GM10248 (cell line): Measurements from ENCODE around the gene STIM2.
A peak's percentile ranks its signal among the peaks of the same experiment; 100 is the strongest.
"Not testable (repeated sequence)": the region's sequence is repeated elsewhere in the genome, so short reads cannot be mapped to it uniquely, and the experiment has no call there.

Experiments used
- CTCF ChIA-PET: fragments of 300-600 bp; sonication (Branson Sonifier 250); formaldehyde crosslinking; extraction: SDS; loops from one replicate; lab custom pipeline; 2021; ENCODE audit warnings: antibody characterized with exemption; lab: Yijun Ruan, JAX
- POLR2A ChIA-PET: fragments of 350-650 bp; sonication (Branson Sonifier 250); formaldehyde crosslinking; extraction: SDS; loops from one replicate; lab custom pipeline; 2020; ENCODE audit warnings: antibody characterized with exemption; lab: Yijun Ruan, JAX
- DNase-seq: peaks from one replicate; pipeline ENCODE4 v3.0.0; 2012; ENCODE audit errors: extremely low spot score
- TF ChIP-seq, protein P1 (sequence below): IDR thresholded peaks from 2 replicates; pipeline ENCODE4 v1.5.1; 2012; ENCODE audit warnings: mild to moderate bottlenecking, low read depth; ENCODE audit errors: extremely low read depth, missing control alignments, control extremely low read depth

STIM2 gene

DNA sequence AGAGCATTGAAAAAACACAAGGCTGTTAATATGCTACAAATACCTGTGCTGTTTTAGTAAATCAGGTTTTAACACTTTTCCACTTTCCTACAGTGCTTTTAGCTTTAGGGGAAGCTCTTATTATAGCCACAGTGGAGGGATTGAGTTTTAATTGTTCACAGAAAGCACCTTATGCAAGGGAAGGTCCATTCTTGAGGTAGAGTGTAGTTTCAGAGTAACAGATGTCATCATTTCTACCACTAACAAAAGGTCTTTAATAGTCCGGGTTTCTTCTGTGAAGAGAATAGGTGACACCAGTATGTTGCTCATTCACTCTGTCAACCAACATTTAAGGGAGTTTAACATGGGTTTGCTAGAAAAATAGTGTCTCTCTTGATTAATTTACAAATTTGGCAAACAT, 104.4 kb downstream of the STIM2 start:
- TF ChIP-seq, protein P1, sequence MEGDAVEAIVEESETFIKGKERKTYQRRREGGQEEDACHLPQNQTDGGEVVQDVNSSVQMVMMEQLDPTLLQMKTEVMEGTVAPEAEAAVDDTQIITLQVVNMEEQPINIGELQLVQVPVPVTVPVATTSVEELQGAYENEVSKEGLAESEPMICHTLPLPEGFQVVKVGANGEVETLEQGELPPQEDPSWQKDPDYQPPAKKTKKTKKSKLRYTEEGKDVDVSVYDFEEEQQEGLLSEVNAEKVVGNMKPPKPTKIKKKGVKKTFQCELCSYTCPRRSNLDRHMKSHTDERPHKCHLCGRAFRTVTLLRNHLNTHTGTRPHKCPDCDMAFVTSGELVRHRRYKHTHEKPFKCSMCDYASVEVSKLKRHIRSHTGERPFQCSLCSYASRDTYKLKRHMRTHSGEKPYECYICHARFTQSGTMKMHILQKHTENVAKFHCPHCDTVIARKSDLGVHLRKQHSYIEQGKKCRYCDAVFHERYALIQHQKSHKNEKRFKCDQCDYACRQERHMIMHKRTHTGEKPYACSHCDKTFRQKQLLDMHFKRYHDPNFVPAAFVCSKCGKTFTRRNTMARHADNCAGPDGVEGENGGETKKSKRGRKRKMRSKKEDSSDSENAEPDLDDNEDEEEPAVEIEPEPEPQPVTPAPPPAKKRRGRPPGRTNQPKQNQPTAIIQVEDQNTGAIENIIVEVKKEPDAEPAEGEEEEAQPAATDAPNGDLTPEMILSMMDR: no peak
- no peak for DNase-seq
- POLR2A ChIA-PET: no interaction called here
- CTCF ChIA-PET: interaction anchor here (1.2 to 1.7 kb wide), 2 partner anchors 36 to 46 kb away, joined by 3 to 5 read pairs; no protein-coding TSS in a partner anchor

DNA sequence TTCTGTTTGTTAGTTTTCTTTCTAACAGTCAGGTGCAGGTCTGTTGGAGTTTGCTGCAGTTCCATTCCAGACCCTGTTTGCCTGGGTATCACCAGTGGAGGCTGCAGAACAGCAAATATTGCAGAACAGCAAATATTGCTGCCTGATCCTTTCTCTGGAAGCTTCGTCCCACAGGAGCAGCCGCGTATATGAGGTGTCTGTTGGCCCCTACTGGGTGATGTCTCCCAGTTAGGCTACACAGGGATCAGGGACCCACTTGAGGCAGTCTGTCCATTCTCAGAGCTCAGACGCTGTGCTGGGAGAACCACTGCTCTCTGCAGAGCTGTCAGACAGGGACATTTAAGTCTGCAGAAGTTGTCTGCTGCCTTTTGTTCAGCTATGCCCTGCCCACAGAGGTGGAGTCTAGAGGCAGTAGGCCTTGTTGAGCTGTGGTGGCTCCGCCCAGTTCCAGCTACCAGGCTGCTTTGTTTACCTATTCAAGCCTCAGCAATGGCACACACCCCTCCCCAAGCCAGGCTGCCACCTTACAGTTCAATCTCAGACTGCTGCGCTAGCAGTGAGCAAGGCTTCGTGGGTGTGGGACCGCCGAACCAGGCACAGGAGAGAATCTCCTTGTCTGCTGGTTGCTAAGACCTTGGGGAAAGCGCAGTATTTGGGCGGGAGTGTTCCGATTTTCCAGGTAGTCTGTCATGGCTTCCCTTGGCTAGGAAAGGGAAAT, 115.0 kb downstream of the STIM2 start:
- DNase-seq, POLR2A ChIA-PET: not testable (repeated sequence)
- CTCF ChIA-PET: interaction anchor here (0.7 kb wide), 1 partner anchor 59 kb away, joined by 3 read pairs; no protein-coding TSS in a partner anchor

DNA sequence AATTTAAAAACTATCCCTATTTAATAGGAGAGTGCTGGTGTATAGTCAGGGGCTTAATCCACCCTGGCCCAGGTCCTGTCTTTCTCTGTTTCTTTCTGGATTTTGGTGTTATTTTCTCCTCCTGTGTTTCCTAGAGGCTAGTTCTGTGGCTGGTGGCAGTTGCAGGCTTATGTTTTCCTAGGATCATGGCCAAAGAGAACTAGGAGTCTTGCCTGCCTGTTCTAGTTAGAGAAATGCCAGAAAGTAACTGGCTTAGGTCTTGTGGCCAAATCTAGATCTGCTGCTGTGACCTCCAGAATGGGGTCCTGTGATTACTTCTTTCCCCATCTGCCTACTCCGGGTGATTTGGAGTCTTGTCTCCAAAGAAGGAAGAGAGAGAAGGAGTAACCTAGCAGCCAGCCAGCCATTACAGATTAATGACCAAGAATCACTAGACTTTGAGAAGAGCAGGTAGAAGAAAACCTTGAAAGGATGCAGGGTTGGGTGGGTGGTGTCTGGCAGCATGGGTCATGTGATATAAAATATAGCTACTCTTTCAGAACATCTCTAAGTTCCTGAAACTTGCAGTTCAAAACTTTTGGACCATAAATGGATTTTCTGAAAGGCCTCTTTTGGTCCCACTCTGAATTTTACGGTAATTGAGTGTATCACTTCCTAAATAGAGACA, 117.9 kb downstream of the STIM2 start:
- POLR2A ChIA-PET: no interaction called here
- TF ChIP-seq, protein P1: no peak
- CTCF ChIA-PET: interaction anchor here (1.3 kb wide), 1 partner anchor 10 kb away, joined by 5 read pairs; no protein-coding TSS in a partner anchor
- DNase-seq: no peak

DNA sequence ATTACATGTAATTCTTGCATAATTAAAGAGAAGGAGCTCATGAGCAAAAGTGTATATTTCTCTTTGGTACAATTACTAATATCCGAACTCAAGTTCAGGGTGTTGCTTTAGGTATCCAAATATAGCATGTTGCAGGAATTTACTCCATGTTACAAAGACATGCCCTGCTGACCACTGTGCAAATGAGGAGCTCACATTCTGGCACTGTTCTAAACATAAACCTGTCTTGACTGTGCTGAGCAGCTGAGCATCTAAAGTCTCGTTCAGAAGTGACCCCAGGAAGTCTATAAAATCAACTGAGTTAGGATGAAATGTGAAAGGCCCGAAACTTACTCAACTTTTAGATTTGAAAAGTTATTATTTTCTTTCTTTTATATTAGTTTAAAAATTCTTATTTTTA, 124.3 kb downstream of the STIM2 start:
- CTCF ChIA-PET: interaction anchor here (1.2 to 1.6 kb wide), 2 partner anchors 9 to 124 kb away, joined by 3 to 4 read pairs; partner anchors contain the start of gene STIM2
- TF ChIP-seq, protein P1: no peak
- no peak for DNase-seq
- POLR2A ChIA-PET: interaction anchor here (1.7 kb wide), 1 partner anchor 98 kb away, joined by 3 read pairs; no protein-coding TSS in a partner anchor

DNA sequence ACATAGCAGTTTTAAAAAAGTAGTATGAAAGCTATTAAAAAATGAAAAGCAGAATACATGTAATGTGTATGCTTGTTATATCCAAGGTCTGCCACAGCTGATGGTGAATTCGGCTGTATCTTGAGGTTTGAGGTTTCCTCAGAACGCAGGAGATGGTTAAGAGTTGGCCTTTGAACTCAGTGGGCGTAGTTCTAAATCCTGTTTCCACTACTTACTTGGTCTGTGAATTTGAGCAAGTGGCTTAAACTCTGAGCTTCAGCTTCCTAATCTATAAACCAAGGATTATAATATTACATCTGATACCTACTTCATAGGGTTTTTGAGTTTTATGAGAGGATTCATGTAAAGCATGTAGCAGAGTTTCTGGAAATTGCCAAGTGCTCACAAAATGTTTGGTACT, 125.2 kb downstream of the STIM2 start:
- ChIA-PET CTCF (interaction anchor here (1.0 to 2.0 kb wide), 4 partner anchors 8 to 112 kb away, joined by 3 to 5 read pairs (median 3); no protein-coding TSS in a partner anchor), POLR2A (interaction anchor here (1.7 kb wide), 1 partner anchor 99 kb away, joined by 3 read pairs; no protein-coding TSS in a partner anchor)
- TF ChIP-seq, protein P1: no peak
- peak; percentile 30 for DNase-seq

DNA sequence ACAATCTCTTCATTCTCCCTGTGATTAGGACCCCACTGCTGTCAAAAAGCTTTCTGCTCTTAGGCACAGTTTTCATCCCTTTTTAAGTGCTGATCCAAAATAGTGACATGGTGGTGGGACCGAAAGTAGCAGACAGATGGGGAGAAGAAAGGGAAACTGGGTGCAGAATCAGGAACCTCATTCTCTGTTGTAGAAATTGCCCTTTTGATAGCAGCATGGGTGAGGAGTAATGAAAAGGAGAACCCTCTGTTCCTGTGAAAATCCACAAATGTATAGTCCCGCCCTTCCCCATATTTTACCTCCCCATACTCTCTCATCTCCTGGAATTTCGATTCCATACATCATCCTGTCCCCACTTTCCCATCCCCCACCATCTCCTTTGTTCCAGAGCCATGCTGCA, 126.5 kb downstream of the STIM2 start:
- ChIA-PET POLR2A (interaction anchor here (0.6 kb wide), 1 partner anchor 866 kb away, joined by 8 read pairs; no protein-coding TSS in a partner anchor), CTCF (interaction anchor here (1.0 to 2.0 kb wide), 5 partner anchors 10 to 100 kb away, joined by 3 to 5 read pairs (median 4); no protein-coding TSS in a partner anchor)
- DNase-seq: no peak
- TF ChIP-seq, protein P1: no peak
